ENCODE results near the gene PAPPA.

DNA sequence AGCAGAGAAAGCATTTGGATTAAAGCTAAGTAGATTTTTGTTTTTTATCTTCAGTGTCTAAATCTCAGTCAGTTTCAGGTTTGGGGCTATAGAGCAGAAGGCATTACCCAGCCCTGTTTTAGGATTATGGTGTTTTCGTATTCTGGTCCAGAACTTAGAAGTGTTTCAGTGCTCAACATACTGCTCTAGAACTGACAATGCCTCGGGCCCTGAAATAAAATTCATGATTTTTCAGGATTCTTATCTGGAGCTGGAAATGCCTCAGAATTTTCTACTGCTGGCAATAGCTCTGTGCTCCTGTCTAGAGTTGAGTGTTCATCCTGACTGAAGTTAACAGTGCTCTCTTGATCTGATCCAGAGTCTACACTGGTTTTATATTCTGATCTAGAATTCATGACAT is 163.9 kb downstream of the PAPPA start:
- TF ChIP-seq POLR2A (IDR thresholded peaks at IDR 0.05; ENCODE audit: low read depth) = no peak
- TF ChIP-seq EP300 (IDR thresholded peaks at IDR 0.05) = no peak
- no peak for TF ChIP-seq CTCF (IDR thresholded peaks at IDR 0.05)
- no peak for TF ChIP-seq POLR2AphosphoS5 (IDR thresholded peaks at IDR 0.05)

Data from esophagus muscularis mucosa (tissue), 4 donors.